Esophagus muscularis mucosa (tissue), 4 donors: ENCODE measurements around the gene HBP1. TPM values are rescaled to one million over a fixed set of nuclear protein-coding genes. Genes with fewer than 3 reads are reported as not detected.

Experiments
- DNase-seq: peaks from one replicate; pipeline ENCODE4 v3.0.0-alpha.2; 2017; ENCODE audit errors: extremely low spot score
- H3K27ac ChIP-seq, 4 donors: fragments of 200-600 bp; sonication (generic); replicated peaks in 1 of 4; 1 replicate in 3 of 4; 2 replicates in 1 of 4; pipeline ENCODE4 v1.5.1; 2016 to 2019; ENCODE audit warnings: mild to moderate bottlenecking in 1 of 4
- H3K27me3 ChIP-seq, 4 donors: fragments of 200-600 bp; sonication (generic); one replicate each; pipeline versions ENCODE4 v1.5.1 to v1.6.0; 2016 to 2019
- H3K36me3 ChIP-seq, 4 donors: fragments of 200-600 bp; sonication (generic); one replicate each; pipeline ENCODE4 v1.5.1; 2016 to 2019
- H3K4me1 ChIP-seq, 4 donors: fragments of 200-600 bp; sonication (generic); one replicate each; pipeline ENCODE4 v1.5.1; 2016 to 2019
- H3K4me3 ChIP-seq, 4 donors: fragments of 200-600 bp; sonication (generic); 1 replicate in 2 of 4; 2 replicates in 2 of 4; pipeline ENCODE4 v1.5.1; 2016 to 2019; ENCODE audit warnings: mild to moderate bottlenecking in 4 of 4, moderate library complexity in 1 of 4
- H3K9me3 ChIP-seq, 4 donors: fragments of 200-600 bp; sonication (generic); 1 replicate in 3 of 4; 2 replicates in 1 of 4; pipeline ENCODE4 v1.5.1; 2016 to 2019
- EP300 ChIP-seq: sonication (generic); formaldehyde crosslinking; IDR thresholded peaks from one replicate; pipeline ENCODE4 v1.6.1; 2017; ENCODE audit warnings: antibody characterized with exemption
- POLR2A ChIP-seq: fragments of 450-650 bp; IDR thresholded peaks from one replicate; pipeline ENCODE4 v1.6.1; 2017; ENCODE audit warnings: antibody characterized with exemption, moderate library complexity, mild to moderate bottlenecking, low read depth
- POLR2AphosphoS5 ChIP-seq, 2 donors: sonication (generic); formaldehyde crosslinking; IDR thresholded peaks; one replicate each; pipeline ENCODE4 v1.6.1; 2017; ENCODE audit warnings: antibody characterized with exemption in 2 of 2
- WGBS: methylation state at CpG from one replicate; pipeline ENCODE4 v1.1.5; 2018; 5-methylcytosine and 5-hydroxymethylcytosine counted together
- intact Hi-C: fragments of 100-400 bp; cut with DNase I; formaldehyde crosslinking; loops from one replicate; pipeline ENCODE4 v1.15.1; 2023
- total RNA-seq, 4 donors: library from RNA; depleted of rRNA; stranded (reverse); fragments of >200 nt; gene quantifications; one replicate each; pipeline versions ENCODE4 v1.1.0 to v1.2.1, GENCODE V29; 2016
- TF ChIP-seq, protein P1 (sequence below), 3 experiments: fragments of 200-600 bp in 2 of 3; fragments of 450-650 bp in 1 of 3; sonication (generic) in 2 of 3; IDR thresholded peaks; one replicate each; pipeline ENCODE4 v1.5.1; 2017 to 2019; ENCODE audit warnings: antibody characterized with exemption in 3 of 3, mild to moderate bottlenecking in 2 of 3, moderate library complexity in 1 of 3

The HBP1 gene
- total RNA-seq, 4 donors from 2014 or later = 60.4 to 113 (median 110) TPM

DNA sequence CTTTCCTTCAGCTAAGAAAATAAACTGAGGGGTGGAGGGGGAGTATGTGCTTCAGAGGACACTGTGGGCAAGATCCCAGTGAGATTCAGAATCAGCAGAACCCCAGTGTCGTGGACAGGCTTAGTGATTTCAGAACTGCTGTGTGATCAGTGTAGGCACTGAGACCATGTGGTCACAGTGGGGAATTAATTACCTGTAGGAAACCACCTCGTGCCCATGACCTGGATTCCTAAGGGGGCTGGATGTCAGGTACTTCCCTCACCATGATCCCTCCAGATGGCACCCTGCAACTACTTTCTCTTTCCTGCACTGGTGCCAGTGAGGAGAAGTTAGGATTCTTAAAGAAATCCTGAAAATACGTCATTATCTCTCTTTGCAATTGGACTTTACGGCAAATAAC is 64.4 kb downstream of the HBP1 start:
- intact Hi-C loops = no loop called here
- no peaks in the 10 kb centered on the region for H3K9me3 ChIP-seq
- 88% methylated on average over 4 of the region's 4 CpGs for WGBS
- TF ChIP-seq POLR2AphosphoS5 (IDR thresholded peaks at IDR 0.05) (no peak), POLR2A (no peak), EP300 (no peak)
- TF ChIP-seq, protein P1, sequence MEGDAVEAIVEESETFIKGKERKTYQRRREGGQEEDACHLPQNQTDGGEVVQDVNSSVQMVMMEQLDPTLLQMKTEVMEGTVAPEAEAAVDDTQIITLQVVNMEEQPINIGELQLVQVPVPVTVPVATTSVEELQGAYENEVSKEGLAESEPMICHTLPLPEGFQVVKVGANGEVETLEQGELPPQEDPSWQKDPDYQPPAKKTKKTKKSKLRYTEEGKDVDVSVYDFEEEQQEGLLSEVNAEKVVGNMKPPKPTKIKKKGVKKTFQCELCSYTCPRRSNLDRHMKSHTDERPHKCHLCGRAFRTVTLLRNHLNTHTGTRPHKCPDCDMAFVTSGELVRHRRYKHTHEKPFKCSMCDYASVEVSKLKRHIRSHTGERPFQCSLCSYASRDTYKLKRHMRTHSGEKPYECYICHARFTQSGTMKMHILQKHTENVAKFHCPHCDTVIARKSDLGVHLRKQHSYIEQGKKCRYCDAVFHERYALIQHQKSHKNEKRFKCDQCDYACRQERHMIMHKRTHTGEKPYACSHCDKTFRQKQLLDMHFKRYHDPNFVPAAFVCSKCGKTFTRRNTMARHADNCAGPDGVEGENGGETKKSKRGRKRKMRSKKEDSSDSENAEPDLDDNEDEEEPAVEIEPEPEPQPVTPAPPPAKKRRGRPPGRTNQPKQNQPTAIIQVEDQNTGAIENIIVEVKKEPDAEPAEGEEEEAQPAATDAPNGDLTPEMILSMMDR (IDR thresholded peaks at IDR 0.05) = no peak
- peaks cover 0 to 21% (median 8%) of the 10 kb centered on the region in 4 donors for H3K36me3 ChIP-seq
- no peak overlapping the region for H3K4me3 ChIP-seq
- no peaks in the 10 kb centered on the region for H3K27me3 ChIP-seq
- peaks cover 0 to 11% (median 9%) of the 10 kb centered on the region in 4 donors for H3K4me1 ChIP-seq
- DNase-seq = no peak
- H3K27ac ChIP-seq = no peak overlapping the region

DNA sequence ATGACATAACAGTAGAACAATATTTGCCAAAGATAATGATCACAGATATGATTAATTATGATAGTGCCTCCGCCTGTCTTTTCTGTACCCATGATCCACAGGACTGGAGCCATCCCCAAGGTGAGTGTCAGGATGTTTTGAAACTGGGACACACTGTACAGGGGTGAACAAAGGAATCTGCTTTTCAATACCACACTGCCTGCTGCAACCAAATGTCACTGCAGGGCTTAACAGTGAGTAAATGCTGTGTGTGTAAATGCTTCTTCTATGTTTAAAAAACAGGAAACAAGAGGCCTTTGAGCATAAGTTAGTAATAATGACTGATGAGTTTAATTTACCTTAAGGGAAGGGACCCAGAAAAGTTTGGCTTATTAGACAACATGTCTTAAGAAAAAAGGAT is 65.2 kb downstream of the HBP1 start:
- Histone ChIP-seq H3K36me3 (peaks cover 0 to 15% (median 7%) of the 10 kb centered on the region in 4 donors), H3K4me1 (peaks cover 0 to 11% (median 9%) of the 10 kb centered on the region in 4 donors), H3K9me3 (no peaks in the 10 kb centered on the region), H3K27ac (no peak overlapping the region), H3K4me3 (no peak overlapping the region), H3K27me3 (no peaks in the 10 kb centered on the region)
- DNase-seq = no peak
- intact Hi-C loops = no loop called here
- WGBS = 100% methylated on average over 1 of the region's 1 CpG
- TF ChIP-seq POLR2A (no peak), EP300 (no peak), POLR2AphosphoS5 (IDR thresholded peaks at IDR 0.05) (no peak)
- TF ChIP-seq, protein P1 (IDR thresholded peaks at IDR 0.05) = no peak

DNA sequence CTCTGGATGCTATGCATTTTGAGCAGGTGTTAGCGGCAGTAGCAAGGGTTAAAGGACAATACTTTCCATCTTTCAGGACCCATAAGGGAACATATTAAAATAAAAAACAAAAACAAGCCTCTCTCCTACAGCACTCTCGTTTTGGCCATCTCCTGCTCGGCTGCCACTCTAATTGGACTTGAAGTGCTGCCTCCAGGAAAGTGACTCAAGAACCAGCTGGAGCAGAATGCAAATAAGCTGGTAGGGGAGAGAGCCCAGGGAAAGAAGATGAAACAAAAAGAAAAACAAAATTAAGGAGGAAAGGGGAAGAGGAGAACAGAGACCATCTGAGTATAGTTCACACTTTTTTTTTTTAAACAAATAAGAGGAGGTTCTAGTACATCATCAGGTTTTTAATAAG is 65.6 kb downstream of the HBP1 start:
- Histone ChIP-seq H3K4me3 (no peak overlapping the region), H3K9me3 (no peaks in the 10 kb centered on the region), H3K27ac (no peak overlapping the region), H3K4me1 (peaks cover 0 to 11% (median 9%) of the 10 kb centered on the region in 4 donors), H3K27me3 (no peaks in the 10 kb centered on the region), H3K36me3 (peaks cover 0 to 11% (median 4%) of the 10 kb centered on the region in 4 donors)
- DNase-seq = no peak
- no peak for TF ChIP-seq POLR2A
- intact Hi-C loops = no loop called here
- WGBS = 87% methylated on average over 3 of the region's 3 CpGs

DNA sequence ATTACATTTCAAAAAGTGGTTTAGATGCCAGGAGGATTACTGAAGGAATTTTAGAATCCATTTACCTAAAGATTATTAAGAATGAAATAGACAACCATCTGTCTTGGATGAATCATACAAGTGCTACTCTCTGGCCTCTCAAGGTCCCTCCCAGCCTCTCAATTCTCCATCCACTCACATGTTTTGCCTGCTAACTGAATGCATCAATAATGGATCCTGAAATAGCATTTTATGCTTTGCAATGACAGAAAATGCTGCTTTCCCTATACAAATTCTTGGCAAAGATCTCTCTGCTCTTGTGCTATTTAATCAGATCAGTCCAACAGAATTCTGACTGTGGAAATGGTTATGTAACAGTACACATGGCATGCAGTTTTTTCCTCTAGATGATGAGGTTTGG is 68.1 kb downstream of the HBP1 start:
- peaks cover 0 to 11% (median 9%) of the 10 kb centered on the region in 4 donors for H3K4me1 ChIP-seq
- H3K4me3 ChIP-seq = no peak overlapping the region
- H3K27ac ChIP-seq = no peak overlapping the region
- TF ChIP-seq, protein P1 (IDR thresholded peaks at IDR 0.05) = no peak
- no peak for TF ChIP-seq POLR2AphosphoS5 (IDR thresholded peaks at IDR 0.05)
- no peak for TF ChIP-seq POLR2A
- TF ChIP-seq EP300 = no peak
- intact Hi-C loops = no loop called here
- no peaks in the 10 kb centered on the region for H3K27me3 ChIP-seq
- H3K9me3 ChIP-seq = no peaks in the 10 kb centered on the region
- H3K36me3 ChIP-seq = peaks cover 0 to 10% (median 4%) of the 10 kb centered on the region in 4 donors
- no peak for DNase-seq

DNA sequence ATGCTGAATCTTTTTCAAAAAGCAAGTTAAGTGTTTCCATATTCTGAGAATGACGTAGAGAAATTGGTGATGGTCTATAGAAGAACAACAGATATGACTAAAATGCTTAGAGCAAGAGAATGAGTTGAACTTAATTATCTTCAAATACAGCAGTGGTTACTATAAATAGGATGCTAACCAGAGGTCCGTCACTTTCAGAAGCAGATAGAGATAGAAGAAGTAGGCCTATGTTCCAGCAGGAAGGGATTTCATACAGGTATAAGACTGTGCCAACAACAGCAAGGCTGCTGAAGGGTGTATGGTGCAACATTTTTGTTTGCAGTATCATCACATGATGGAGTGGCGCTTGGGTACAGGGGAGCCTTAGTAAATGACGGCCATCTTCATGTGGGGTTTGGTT is 68.6 kb downstream of the HBP1 start:
- DNase-seq = no peak
- peaks cover under 1 to 11% (median 9%) of the 10 kb centered on the region in 4 donors for H3K4me1 ChIP-seq
- H3K9me3 ChIP-seq = no peaks in the 10 kb centered on the region
- 93% methylated on average over 4 of the region's 4 CpGs for WGBS
- no peaks in the 10 kb centered on the region for H3K27me3 ChIP-seq
- peaks cover 0 to 10% (median 4%) of the 10 kb centered on the region in 4 donors for H3K36me3 ChIP-seq
- intact Hi-C loops = no loop called here
- H3K4me3 ChIP-seq = no peak overlapping the region
- TF ChIP-seq EP300 = no peak
- TF ChIP-seq POLR2A = no peak
- TF ChIP-seq, protein P1 (IDR thresholded peaks at IDR 0.05) = no peak
- TF ChIP-seq POLR2AphosphoS5 (IDR thresholded peaks at IDR 0.05) = no peak
- H3K27ac ChIP-seq = no peak overlapping the region
